ENCODE results near the gene COL4A4.

DNA sequence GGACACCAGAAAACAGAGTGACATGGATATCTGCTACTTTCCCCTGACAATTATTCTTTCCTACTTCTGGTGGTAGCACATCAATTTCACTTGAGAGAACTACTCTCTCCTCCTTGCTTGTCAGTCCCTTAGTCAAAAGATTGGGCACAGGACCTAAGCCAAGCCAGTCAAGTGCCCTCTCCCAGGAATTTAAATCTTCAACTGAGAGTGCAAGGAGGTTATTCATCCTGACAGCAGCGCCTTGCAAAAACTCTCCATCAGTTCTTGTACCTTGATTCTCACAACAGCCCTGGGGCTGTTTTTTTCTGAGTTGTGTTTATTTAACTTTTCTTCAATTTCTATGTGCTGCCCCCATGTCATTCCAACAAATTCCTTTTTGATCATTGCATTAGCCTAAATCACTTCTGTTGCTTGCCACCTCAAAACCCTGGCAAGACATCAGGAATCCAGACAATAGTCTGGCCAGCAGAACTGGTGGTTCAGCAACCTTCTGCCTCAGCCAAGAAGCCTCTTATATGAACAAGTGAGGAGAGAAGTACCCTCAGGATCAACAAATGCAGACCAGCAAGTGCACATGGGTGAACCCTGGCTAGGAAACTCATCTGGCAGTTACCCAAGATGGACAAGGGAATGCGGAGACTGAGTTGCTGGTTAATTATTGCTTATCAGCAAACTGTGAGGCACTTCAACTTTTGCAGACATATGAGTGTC, 19.8 kb upstream of the COL4A4 start:
- no peak for TF ChIP-seq MXI1 (IDR thresholded peaks at IDR 0.05; ENCODE audit: borderline replicate concordance, low read depth, low read length)
- TF ChIP-seq, protein P1, sequence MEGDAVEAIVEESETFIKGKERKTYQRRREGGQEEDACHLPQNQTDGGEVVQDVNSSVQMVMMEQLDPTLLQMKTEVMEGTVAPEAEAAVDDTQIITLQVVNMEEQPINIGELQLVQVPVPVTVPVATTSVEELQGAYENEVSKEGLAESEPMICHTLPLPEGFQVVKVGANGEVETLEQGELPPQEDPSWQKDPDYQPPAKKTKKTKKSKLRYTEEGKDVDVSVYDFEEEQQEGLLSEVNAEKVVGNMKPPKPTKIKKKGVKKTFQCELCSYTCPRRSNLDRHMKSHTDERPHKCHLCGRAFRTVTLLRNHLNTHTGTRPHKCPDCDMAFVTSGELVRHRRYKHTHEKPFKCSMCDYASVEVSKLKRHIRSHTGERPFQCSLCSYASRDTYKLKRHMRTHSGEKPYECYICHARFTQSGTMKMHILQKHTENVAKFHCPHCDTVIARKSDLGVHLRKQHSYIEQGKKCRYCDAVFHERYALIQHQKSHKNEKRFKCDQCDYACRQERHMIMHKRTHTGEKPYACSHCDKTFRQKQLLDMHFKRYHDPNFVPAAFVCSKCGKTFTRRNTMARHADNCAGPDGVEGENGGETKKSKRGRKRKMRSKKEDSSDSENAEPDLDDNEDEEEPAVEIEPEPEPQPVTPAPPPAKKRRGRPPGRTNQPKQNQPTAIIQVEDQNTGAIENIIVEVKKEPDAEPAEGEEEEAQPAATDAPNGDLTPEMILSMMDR (conservative IDR thresholded peaks at IDR 0.05; ENCODE audit: low read depth, low read length), result no peak
- TF ChIP-seq POLR2A (IDR thresholded peaks at IDR 0.05; ENCODE audit: low read depth, low read length), result no peak
- no peak for TF ChIP-seq RCOR1 (IDR thresholded peaks at IDR 0.05; ENCODE audit: insufficient replicate concordance, low read length)
- TF ChIP-seq, protein P2, sequence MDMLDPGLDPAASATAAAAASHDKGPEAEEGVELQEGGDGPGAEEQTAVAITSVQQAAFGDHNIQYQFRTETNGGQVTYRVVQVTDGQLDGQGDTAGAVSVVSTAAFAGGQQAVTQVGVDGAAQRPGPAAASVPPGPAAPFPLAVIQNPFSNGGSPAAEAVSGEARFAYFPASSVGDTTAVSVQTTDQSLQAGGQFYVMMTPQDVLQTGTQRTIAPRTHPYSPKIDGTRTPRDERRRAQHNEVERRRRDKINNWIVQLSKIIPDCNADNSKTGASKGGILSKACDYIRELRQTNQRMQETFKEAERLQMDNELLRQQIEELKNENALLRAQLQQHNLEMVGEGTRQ (IDR thresholded peaks at IDR 0.05; ENCODE audit: low read depth, low read length), result no peak
- no peak for TF ChIP-seq RAD21 (IDR thresholded peaks at IDR 0.05; ENCODE audit: low read length)
- no peak for TF ChIP-seq CEBPB (IDR thresholded peaks at IDR 0.05; ENCODE audit: low read depth, low read length)
- TF ChIP-seq CHD1 (IDR thresholded peaks at IDR 0.05; ENCODE audit: low read depth, low read length), result no peak
